Fibroblast of skin of right quadriceps (primary cell): ENCODE results near the gene SLC39A13.

Experiments
- DNase-seq: peaks from one replicate; pipeline ENCODE4 v3.0.0-alpha.2; 2013

The SLC39A13 gene

GRCh38 chr11:47407746-47408590 is at the start of gene SLC39A13:
Gene SLC39A13, plus strand, starts transcription at chr11:47408590. Its CDS starts 1,505 bp downstream, at chr11:47410095.
- peak; percentile 95 for DNase-seq

GRCh38 chr11:47358731-47359051 is 49.7 kb upstream of the SLC39A13 start:
- no peak for DNase-seq

- DNase-seq, result no peak
Measured at GRCh38 chr11:47359162-47359561, 49.2 kb upstream of the SLC39A13 start.

GRCh38 chr11:47359586-47359985 is 48.8 kb upstream of the SLC39A13 start:
- no peak for DNase-seq

GRCh38 chr11:47360341-47360740 is 48.0 kb upstream of the SLC39A13 start:
- DNase-seq, result no peak

GRCh38 chr11:47361419-47361818 is 47.0 kb upstream of the SLC39A13 start:
- no peak for DNase-seq

GRCh38 chr11:47366020-47366490 is 42.3 kb upstream of the SLC39A13 start:
- no peak for DNase-seq

GRCh38 chr11:47369676-47370075 is 38.7 kb upstream of the SLC39A13 start:
- no peak for DNase-seq

- DNase-seq, result no peak
Measured at GRCh38 chr11:47372422-47372821, 36.0 kb upstream of the SLC39A13 start.

GRCh38 chr11:47373876-47374719 is 34.3 kb upstream of the SLC39A13 start:
- peak; percentile 65 for DNase-seq

GRCh38 chr11:47374720-47375019 is 33.7 kb upstream of the SLC39A13 start:
- DNase-seq, result no peak

- no peak for DNase-seq
Measured at GRCh38 chr11:47375020-47375419, 33.4 kb upstream of the SLC39A13 start.

GRCh38 chr11:47375546-47376085 is 32.8 kb upstream of the SLC39A13 start:
- no peak for DNase-seq

GRCh38 chr11:47376107-47376524 is 32.3 kb upstream of the SLC39A13 start:
- no peak for DNase-seq

GRCh38 chr11:47376525-47377371 is 31.6 kb upstream of the SLC39A13 start:
- no peak for DNase-seq

GRCh38 chr11:47377571-47378009 is 30.8 kb upstream of the SLC39A13 start:
- DNase-seq, result no peak

GRCh38 chr11:47378010-47378835 is 30.2 kb upstream of the SLC39A13 start, which contains the start of gene SPI1:
Gene SPI1, minus strand, starts transcription at chr11:47378547. Its CDS starts 194 bp downstream, at chr11:47378353.
- no peak for DNase-seq

GRCh38 chr11:47378836-47379170 is 29.6 kb upstream of the SLC39A13 start:
- no peak for DNase-seq

GRCh38 chr11:47379317-47379716 is 29.1 kb upstream of the SLC39A13 start:
- DNase-seq, result no peak

- no peak for DNase-seq
Measured at GRCh38 chr11:47380078-47380477, 28.3 kb upstream of the SLC39A13 start.

- no peak for DNase-seq
Measured at GRCh38 chr11:47383071-47383470, 25.3 kb upstream of the SLC39A13 start.

- DNase-seq, result no peak
Measured at GRCh38 chr11:47384498-47384897, 23.9 kb upstream of the SLC39A13 start.
